ENCODE results near the gene ILKAP.
"Not testable (repeated sequence)": the region's sequence is repeated elsewhere in the genome, so short reads cannot be mapped to it uniquely, and the experiment has no call there.

The ILKAP gene

DNA sequence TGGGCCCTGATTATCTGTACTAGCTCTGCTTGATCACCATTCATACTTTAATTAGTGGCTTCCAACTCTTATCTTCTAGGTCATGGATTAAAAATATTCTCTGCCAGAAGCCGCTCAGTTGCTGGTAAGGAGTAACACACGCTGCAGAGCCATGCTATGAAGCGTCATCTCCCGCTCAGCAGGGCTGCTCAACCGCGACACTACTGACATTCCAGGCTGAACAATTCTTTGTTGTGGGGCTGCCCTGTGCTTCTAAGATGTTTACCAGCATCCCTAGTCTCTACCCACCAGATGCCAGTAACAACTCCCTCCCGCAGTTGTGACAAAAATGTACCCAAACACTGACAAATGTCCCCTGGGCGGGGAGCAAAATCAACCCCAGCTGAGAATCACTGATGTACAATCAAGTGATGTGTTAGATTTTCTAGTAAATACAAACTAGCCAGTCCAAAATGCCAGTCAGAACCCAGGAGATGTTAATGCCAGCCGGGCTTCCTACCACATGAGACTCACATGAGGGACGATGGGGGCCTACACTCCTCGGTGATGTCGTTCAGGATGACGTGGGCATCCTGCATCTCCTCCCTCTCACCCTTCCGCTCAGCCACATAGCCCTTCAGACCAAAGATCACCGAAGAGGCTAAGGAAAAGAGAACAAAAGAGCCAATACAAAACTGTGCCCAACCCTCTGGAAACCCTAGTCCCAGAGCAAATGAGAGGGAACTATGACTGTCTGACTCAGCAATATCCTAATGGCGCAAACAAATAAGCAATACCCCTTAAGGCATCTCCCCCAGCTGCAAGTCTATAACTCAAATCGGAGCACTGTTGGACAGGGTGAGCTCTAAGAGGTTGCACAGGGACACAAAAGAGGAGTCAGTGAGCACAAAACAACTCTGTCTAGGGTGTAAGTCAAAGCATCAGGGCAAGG lies 15.6 kb downstream of the ILKAP start:
- no peak for DNase-seq

DNA sequence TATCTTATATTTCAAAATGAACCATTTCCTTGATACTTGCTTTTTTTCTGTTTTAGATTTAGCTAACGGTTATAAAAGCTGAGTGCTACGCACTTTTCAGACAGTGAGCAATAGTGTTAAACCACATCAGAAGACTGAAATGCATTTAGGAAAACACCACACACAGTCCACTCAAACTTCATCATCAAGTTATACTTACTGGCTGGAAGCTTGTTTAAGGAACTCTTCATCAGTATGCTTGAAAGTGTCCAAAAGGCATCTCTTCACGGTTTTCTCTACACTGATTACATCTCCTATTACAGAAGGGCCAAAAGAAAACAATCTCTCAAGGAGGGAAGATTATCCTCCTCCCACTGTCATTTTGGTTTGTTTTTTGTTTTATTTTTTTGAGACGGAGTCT lies 19.7 kb downstream of the ILKAP start:
- no peak for DNase-seq

DNA sequence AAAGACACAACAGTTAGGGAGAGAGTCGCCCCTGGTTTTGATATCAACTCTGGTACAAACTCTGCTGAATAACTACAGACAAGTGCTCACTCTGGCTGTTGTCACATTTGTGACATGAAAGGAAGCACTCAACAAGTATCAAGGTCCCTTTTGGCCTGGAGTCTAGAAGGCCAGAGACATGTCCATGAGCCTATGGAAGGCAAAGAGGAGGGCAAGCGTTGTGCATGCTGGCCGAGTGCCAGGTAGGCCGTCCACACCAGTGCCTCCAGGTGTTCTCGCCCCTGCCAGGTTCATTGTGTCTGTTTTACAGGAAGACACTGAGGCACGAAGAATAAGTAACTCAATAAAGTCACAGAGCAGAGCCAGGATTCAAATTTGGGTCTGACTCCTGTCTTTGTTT lies 21.1 kb downstream of the ILKAP start:
- DNase-seq, result no peak

GRCh38 chr2:238180554-238180953 lies 22.9 kb downstream of the ILKAP start:
- no peak for DNase-seq

DNA sequence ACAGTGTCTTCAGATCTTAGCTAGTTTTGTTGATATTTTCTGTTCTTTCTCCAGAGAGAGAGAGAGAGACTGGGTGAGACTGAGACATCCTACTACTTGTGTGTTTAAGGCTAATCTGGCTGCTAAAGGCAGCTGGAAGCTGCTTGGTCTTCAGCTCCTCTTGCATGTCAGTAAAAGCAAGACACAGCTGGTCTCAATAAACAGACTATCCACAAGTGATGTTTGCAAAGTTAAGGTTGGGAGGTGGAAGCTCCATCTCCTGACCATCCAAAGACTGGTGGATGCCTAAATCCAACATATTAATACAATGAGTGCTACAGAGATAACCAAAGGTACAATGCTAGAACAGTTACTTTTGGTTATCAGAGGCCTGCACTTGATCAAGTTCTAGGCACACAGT lies 26.9 kb downstream of the ILKAP start:
- DNase-seq, result no peak

- DNase-seq, result no peak
These were observed 28.8 kb downstream of the ILKAP start for GRCh38 chr2:238174701-238175100.

DNA sequence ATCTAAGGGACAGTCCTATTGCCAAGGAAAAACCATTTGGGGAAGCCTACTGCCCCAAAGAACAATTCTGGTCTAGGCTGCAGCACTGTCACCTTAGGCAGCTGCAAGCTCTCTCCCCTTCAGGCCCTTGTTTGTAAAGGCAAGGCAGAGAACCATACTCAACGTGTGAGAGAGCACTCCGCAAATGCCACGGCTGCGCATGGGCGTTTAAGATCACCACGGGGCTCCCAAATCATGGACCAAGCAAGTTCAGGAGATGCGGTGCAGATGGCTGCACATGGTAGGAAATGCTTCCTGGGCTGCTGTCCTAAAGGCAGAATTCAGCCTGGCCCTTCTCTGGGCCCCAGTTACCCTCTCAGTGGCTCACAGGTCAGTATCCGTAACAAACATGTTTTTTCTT lies 29.2 kb downstream of the ILKAP start:
- DNase-seq, result no peak

GRCh38 chr2:238173692-238174091 lies 29.8 kb downstream of the ILKAP start:
- DNase-seq, result no peak

- no peak for DNase-seq
These were observed 31.1 kb downstream of the ILKAP start for GRCh38 chr2:238172439-238172838.

DNA sequence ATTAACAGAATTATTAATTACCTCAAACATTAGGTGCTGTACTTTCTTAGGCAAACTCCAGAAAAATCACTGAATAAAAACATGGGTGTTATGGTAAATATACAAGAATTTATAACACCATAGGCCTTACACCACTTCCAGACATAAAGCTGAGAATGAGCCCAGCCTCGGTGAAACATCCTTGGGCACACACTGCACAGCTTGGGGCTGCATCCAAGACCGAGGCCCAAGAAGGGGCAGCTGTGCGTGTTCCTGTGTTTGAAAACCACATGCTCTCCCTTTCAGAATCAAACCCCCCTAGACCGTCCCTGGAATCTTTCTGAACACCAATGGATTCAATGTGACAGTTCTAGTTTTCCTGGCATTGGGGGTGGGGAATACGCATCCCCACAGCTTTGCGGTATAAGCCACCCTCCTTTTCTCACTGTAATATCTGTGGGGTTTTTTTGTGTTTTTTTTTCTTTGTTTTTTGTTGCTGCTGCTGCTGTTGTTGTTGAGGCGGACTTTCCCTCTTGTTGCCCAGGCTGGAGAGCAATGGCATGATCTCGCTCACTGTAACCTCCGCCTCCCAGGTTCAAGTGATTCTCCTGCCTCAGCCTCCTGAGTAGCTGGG lies 31.8 kb downstream of the ILKAP start:
- DNase-seq, result no peak

DNA sequence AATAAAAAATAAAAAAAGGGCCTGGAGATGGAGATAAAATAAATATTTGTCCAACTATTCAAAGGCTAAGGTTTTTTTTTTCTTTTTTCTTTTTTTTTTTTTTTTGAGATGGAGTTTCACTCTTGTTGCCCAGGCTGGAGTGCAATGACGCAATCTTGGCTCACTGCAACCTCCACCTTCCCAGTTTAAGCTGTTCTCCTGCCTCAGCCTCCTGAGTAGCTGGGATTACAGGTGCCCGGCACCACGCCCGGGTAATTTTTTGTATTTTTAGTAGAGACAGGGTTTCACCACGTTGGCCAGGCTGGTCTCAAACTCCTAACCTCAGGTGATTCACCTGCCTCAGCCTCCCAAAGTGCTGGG lies 32.4 kb downstream of the ILKAP start:
- not testable (repeated sequence) for DNase-seq

- no peak for DNase-seq
These were observed 33.0 kb downstream of the ILKAP start for GRCh38 chr2:238170386-238171071.

GRCh38 chr2:238169708-238170251 lies 33.7 kb downstream of the ILKAP start:
- DNase-seq, result no peak

GRCh38 chr2:238169048-238169707 lies 34.3 kb downstream of the ILKAP start:
- DNase-seq, result no peak

DNA sequence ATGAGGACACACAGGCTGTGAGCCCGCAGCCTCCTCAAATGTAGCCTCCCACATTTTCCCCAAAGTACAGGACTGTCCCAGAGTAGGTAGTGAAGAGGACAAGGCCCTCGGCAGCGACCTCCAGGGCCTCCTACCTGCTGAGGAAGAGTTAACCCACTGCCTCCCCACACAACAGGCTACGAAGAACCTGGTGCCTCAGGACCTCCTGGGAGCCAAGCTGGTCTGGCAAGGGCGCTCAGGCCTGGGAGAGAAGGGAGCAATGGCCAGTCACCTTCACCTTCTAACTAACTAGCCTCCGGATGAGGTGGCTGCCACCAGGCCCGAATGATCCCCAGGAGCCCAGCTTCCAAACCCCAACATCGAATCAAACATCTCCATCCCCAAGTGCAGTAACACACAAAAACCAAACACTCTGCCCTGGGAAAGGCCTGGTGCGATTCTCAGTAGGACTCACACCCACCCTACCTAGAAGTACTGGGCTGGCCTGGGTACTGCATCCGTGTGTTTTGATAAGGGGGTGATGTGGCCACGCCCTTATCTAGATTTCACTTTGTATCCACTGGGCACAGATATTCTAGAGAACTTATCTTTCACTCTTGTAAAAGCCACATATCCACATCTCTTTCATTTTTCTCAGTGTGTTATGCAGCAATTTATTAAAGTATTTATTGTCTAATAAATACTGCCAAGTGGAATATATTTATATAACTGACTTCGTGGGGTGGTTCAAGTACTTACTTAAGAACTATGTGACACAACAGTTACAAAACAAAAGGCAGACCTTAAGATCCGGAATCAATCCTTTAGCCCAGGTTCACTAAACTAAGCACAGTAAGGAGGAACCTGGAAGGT lies 35.1 kb downstream of the ILKAP start:
- no peak for DNase-seq

DNA sequence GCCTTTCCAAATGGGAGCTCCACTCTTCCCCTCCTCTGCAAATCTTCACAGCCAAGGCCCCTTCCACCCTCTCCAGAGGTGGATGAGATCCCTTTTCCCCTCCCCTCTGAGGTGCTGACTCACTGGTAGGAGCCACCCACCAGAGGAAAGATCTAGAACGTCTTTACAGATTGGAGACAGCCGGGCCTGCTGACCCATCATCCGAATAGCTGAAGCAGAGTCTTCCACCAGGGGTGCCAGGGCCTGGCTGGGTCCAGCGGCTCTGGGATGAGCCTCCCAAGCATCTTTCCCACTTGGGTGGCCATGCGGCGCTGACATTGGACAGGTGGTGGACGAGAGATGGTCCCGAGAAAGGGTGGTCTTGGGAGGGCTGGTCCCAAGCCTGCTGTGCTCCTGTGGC lies 35.7 kb downstream of the ILKAP start:
- no peak for DNase-seq

GRCh38 chr2:238167344-238167715 lies 36.2 kb downstream of the ILKAP start:
- DNase-seq, result no peak

DNA sequence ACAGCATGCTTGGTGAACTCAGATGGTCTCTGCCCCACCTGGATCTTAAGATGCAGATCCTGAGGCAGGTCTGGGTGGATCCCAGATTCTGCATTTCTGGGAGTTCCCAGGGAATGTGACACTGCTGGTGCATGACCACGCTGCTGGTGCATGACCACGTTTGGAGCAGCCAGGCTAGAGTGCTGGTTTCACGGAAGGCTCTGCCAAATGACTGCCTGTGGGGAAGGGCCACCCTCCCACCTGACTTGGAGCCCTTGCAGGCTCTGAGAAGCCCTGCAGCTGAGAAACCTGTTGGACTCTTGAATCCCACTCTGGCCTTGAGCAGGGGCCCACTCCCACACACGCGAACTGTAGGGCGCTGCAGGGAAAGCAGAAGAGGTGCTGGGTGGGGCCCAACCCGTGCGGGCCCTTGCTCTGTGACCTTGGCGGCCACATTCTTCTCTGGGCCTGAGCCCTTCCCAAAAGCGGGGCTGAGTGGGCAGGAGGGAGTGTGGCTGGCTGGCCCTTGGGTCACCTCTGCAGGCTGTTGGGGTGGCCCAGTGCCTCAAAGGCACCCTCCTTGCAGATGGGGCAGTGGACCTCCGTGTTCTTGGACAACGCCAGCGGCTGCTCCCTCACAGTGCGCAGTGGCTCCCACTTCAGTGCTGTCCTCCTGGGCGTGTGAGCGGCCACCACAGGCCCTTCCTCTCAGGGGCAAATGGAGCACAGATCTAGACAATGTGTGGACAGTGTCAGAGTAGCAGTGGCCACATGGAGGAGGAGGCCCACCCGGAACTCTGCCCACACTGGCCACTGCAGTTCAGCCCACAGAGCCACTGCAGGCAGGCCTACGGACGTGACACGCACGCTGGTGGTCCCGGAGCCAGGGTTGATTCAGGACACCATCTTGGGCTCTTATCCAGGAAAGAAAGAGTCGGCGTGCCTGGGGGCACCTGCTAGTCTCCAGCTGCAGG lies 36.8 kb downstream of the ILKAP start:
- DNase-seq, result no peak

DNA sequence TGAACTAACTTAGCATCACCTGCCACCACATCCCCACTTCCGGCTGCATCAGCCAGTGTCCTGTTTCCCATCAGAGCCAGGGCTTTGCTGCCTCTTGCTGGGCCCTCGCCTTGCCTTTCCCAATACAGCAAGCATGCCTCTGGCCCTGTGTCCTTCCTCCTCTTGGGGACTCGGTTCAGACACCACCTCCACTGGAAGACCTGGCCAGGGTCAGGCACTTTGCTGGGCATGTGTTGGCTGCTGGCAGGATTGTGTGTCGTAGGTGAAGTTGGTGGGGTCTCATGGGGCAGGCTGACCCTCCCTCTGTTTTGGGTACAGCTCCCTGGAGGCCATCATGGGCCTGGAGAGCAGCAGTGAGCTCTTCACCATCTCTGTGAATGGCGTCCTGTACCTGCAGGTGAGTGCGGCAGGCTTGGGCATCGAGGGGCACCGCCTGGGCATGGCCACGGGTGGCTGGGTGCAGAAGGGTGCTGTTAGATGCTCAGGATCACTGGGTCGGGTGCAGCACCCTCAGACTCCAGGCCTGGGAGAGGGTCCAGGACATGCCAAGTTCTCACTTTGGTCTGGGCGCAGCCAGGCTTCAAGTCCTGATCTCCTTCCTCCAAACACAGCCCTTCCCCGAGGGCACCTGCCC lies 38.1 kb downstream of the ILKAP start:
- DNase-seq, result no peak

- DNase-seq, result no peak
These were observed 38.6 kb downstream of the ILKAP start for GRCh38 chr2:238164906-238165287.

Measured in NCI-H748 treated with DMSO at 0.1 percent for 48 hours (cell line).